H1 (cell line): ENCODE measurements around the gene VN1R2. TPM values are rescaled to one million over a fixed set of nuclear protein-coding genes. Genes with fewer than 3 reads are reported as not detected.

Source experiments
- BRCA1 ChIP-seq: IDR thresholded peaks from 2 replicates; pipeline ENCODE4 v1.6.1; 2012; ENCODE audit warnings: low read depth, low read length, improper control_type of control experiment
- CTBP2 ChIP-seq: IDR thresholded peaks from 2 replicates; pipeline ENCODE4 v1.7.0; 2011; ENCODE audit warnings: borderline replicate concordance, mild to moderate bottlenecking, moderate library complexity, mixed read lengths, low read length; ENCODE audit not compliant: insufficient read depth, insufficient read length
- HDAC2 ChIP-seq, 2 experiments: fragments of 300-600 bp in 1 of 2; sonication (generic) in 1 of 2; IDR thresholded peaks; 2 replicates each; pipeline ENCODE4 v1.6.1; 2011 to 2012; ENCODE audit warnings: low read depth in 2 of 2, low read length in 2 of 2, mild to moderate bottlenecking in 2 of 2, moderate library complexity in 2 of 2, borderline replicate concordance in 1 of 2, inconsistent platforms in 1 of 2
- KDM5A ChIP-seq: fragments of 200-600 bp; IDR thresholded peaks from 2 replicates; pipeline ENCODE4 v1.7.1; 2012; ENCODE audit warnings: mild to moderate bottlenecking, low read length, inconsistent platforms, mixed read lengths
- RFX5 ChIP-seq: IDR thresholded peaks from 2 replicates; pipeline ENCODE4 v1.6.1; 2011; ENCODE audit warnings: low read depth, low read length, improper control_type of control experiment, borderline replicate concordance
- SIX5 ChIP-seq: IDR thresholded peaks from 2 replicates; pipeline ENCODE4 v1.6.1; 2011; ENCODE audit warnings: mild to moderate bottlenecking, low read depth, low read length
- SP4 ChIP-seq: IDR thresholded peaks from 2 replicates; pipeline ENCODE4 v1.6.1; 2012; ENCODE audit warnings: low read length, inconsistent platforms
- TBP ChIP-seq: IDR thresholded peaks from 2 replicates; pipeline ENCODE4 v1.6.1; 2011; ENCODE audit warnings: low read depth, low read length, improper control_type of control experiment
- polyA plus RNA-seq, 7 experiments: library from polyadenylated mRNA; depleted of rRNA in 3 of 7; stranded (reverse) in 5 of 7; unstranded in 2 of 7; fragments of >200 nt in 5 of 7; fragments of 200-250 nt in 2 of 7; gene quantifications; 1 replicate in 5 of 7; 2 replicates in 1 of 7; 4 replicates in 1 of 7; pipeline versions ENCODE4 v1.2.1 to v1.2.3, GENCODE V29; 2011 to 2013; ENCODE audit warnings: missing spikeins in 2 of 7, mixed read lengths in 2 of 7
- total RNA-seq: library from RNA; stranded (reverse); fragmentation: NEBNext Ultra II Directional; extraction: Animal tissue kit (Norgen Biotek cat#: 25700); gene quantifications from 2 replicates; pipeline ENCODE4 v1.2.1, GENCODE V29; 2021
- TF ChIP-seq, protein P1 (sequence below): fragments of 300-600 bp; sonication (generic); IDR thresholded peaks from 2 replicates; pipeline ENCODE4 v1.7.1; 2012; ENCODE audit warnings: low read length, moderate library complexity, mild to moderate bottlenecking, inconsistent platforms; ENCODE audit not compliant: insufficient replicate concordance
- TF ChIP-seq, protein P2 (sequence below): IDR thresholded peaks from 2 replicates; pipeline ENCODE4 v1.6.1; 2011; ENCODE audit warnings: low read depth, mild to moderate bottlenecking, low read length; ENCODE audit not compliant: insufficient read depth

The VN1R2 gene
- total and polyA plus RNA-seq, 2 of the 8 experiments (the other 6 are each of a cell fraction or from before 2014, with no cell fraction given) = not detected

DNA sequence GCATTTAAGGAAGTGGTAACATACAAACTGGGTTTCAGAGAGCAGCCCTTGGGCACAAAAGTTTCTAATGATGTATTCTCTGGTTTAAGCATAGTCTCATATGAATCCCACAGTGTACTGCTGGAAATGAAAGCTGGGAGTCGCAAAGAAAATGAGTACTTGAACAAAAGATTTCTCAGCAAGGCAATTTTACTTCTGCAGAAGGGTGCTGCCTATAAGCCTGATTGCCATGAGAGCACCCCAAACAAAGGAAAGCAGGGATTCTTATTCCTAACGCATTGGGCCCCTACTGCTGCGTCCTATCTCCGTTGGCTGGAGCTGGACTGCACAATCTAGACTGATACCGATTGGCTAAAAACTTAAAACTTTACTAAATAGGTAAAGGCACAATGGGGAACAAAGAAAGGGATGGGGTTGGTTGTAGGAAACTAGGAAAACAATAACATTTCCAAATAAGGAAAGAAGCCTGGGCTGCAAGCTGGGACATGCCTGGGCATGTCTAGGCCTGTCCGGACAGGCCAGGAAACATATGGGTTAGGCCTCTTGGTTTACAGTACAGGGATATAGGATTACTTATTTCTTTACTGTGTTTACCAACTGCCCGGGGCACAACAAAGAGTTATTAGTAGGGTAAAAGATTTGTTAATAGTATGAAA lies 36.8 kb downstream of the VN1R2 start (continued):
- TF ChIP-seq, protein P1, sequence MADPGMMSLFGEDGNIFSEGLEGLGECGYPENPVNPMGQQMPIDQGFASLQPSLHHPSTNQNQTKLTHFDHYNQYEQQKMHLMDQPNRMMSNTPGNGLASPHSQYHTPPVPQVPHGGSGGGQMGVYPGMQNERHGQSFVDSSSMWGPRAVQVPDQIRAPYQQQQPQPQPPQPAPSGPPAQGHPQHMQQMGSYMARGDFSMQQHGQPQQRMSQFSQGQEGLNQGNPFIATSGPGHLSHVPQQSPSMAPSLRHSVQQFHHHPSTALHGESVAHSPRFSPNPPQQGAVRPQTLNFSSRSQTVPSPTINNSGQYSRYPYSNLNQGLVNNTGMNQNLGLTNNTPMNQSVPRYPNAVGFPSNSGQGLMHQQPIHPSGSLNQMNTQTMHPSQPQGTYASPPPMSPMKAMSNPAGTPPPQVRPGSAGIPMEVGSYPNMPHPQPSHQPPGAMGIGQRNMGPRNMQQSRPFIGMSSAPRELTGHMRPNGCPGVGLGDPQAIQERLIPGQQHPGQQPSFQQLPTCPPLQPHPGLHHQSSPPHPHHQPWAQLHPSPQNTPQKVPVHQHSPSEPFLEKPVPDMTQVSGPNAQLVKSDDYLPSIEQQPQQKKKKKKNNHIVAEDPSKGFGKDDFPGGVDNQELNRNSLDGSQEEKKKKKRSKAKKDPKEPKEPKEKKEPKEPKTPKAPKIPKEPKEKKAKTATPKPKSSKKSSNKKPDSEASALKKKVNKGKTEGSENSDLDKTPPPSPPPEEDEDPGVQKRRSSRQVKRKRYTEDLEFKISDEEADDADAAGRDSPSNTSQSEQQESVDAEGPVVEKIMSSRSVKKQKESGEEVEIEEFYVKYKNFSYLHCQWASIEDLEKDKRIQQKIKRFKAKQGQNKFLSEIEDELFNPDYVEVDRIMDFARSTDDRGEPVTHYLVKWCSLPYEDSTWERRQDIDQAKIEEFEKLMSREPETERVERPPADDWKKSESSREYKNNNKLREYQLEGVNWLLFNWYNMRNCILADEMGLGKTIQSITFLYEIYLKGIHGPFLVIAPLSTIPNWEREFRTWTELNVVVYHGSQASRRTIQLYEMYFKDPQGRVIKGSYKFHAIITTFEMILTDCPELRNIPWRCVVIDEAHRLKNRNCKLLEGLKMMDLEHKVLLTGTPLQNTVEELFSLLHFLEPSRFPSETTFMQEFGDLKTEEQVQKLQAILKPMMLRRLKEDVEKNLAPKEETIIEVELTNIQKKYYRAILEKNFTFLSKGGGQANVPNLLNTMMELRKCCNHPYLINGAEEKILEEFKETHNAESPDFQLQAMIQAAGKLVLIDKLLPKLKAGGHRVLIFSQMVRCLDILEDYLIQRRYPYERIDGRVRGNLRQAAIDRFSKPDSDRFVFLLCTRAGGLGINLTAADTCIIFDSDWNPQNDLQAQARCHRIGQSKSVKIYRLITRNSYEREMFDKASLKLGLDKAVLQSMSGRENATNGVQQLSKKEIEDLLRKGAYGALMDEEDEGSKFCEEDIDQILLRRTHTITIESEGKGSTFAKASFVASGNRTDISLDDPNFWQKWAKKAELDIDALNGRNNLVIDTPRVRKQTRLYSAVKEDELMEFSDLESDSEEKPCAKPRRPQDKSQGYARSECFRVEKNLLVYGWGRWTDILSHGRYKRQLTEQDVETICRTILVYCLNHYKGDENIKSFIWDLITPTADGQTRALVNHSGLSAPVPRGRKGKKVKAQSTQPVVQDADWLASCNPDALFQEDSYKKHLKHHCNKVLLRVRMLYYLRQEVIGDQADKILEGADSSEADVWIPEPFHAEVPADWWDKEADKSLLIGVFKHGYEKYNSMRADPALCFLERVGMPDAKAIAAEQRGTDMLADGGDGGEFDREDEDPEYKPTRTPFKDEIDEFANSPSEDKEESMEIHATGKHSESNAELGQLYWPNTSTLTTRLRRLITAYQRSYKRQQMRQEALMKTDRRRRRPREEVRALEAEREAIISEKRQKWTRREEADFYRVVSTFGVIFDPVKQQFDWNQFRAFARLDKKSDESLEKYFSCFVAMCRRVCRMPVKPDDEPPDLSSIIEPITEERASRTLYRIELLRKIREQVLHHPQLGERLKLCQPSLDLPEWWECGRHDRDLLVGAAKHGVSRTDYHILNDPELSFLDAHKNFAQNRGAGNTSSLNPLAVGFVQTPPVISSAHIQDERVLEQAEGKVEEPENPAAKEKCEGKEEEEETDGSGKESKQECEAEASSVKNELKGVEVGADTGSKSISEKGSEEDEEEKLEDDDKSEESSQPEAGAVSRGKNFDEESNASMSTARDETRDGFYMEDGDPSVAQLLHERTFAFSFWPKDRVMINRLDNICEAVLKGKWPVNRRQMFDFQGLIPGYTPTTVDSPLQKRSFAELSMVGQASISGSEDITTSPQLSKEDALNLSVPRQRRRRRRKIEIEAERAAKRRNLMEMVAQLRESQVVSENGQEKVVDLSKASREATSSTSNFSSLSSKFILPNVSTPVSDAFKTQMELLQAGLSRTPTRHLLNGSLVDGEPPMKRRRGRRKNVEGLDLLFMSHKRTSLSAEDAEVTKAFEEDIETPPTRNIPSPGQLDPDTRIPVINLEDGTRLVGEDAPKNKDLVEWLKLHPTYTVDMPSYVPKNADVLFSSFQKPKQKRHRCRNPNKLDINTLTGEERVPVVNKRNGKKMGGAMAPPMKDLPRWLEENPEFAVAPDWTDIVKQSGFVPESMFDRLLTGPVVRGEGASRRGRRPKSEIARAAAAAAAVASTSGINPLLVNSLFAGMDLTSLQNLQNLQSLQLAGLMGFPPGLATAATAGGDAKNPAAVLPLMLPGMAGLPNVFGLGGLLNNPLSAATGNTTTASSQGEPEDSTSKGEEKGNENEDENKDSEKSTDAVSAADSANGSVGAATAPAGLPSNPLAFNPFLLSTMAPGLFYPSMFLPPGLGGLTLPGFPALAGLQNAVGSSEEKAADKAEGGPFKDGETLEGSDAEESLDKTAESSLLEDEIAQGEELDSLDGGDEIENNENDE = no peak
- no peak for TF ChIP-seq CTBP2
- TF ChIP-seq KDM5A = no peak
- TF ChIP-seq BRCA1 = no peak
- TF ChIP-seq SIX5 = no peak
- TF ChIP-seq, protein P2, sequence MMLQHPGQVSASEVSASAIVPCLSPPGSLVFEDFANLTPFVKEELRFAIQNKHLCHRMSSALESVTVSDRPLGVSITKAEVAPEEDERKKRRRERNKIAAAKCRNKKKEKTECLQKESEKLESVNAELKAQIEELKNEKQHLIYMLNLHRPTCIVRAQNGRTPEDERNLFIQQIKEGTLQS = no peak
- no peak for TF ChIP-seq RFX5
- TF ChIP-seq SP4 = no peak
- TF ChIP-seq HDAC2 (IDR thresholded peaks at IDR 0.05; ENCODE audit: borderline replicate concordance in 1 of 2, low read depth in 2 of 2, low read length in 2 of 2) = no peak
- TF ChIP-seq TBP = peak; percentile 30; the same call in 1 of the 2 replicates
